Fibroblast of mammary gland (primary cell): Measurements from ENCODE around the gene CLDN16.
A peak's percentile ranks its signal among the peaks of the same experiment; 100 is the strongest.

Source experiments
- DNase-seq: peaks from one replicate; pipeline ENCODE4 v3.0.0-alpha.2; 2010; ENCODE audit warnings: low read depth
- H3K4me3 ChIP-seq: 2 replicates; pipeline ENCODE4 v1.5.1; 2011; ENCODE audit warnings: low read depth, mild to moderate bottlenecking, low read length, moderate library complexity; ENCODE audit not compliant: control insufficient read depth
- TF ChIP-seq, protein P1 (sequence below): conservative IDR thresholded peaks from 2 replicates; pipeline ENCODE4 v1.5.1; 2011; ENCODE audit warnings: low read depth, low read length, inconsistent platforms; ENCODE audit not compliant: control insufficient read depth, insufficient read depth

The CLDN16 gene

DNA sequence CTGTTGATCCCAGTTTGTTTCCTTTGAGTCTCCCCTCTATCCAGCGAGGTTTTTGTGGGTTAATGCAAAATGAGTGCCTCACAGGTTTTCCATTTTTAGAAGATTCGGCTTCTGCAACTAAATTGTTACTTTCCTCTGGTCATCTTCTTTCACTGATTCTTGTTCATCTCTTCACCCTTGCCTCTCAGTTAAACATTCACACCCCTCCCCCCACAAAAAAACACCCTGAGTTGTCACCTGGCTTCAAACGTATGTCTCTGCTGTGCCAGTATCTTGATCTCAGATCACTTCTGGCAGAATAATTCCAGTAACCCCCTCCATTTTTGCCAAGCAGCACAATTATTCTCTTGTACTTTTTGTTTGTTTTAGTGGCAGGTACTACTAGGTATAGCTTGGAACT lies 12.3 kb upstream of the CLDN16 start:
- TF ChIP-seq, protein P1, sequence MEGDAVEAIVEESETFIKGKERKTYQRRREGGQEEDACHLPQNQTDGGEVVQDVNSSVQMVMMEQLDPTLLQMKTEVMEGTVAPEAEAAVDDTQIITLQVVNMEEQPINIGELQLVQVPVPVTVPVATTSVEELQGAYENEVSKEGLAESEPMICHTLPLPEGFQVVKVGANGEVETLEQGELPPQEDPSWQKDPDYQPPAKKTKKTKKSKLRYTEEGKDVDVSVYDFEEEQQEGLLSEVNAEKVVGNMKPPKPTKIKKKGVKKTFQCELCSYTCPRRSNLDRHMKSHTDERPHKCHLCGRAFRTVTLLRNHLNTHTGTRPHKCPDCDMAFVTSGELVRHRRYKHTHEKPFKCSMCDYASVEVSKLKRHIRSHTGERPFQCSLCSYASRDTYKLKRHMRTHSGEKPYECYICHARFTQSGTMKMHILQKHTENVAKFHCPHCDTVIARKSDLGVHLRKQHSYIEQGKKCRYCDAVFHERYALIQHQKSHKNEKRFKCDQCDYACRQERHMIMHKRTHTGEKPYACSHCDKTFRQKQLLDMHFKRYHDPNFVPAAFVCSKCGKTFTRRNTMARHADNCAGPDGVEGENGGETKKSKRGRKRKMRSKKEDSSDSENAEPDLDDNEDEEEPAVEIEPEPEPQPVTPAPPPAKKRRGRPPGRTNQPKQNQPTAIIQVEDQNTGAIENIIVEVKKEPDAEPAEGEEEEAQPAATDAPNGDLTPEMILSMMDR: no peak
- DNase-seq: no peak
- H3K4me3 ChIP-seq: no peak overlapping the region

GRCh38 chr3:190378240-190378891 lies 9.6 kb upstream of the CLDN16 start:
- DNase-seq: peak; percentile 99
- TF ChIP-seq, protein P1: no peak
- H3K4me3 ChIP-seq: no peak overlapping the region

GRCh38 chr3:190380184-190380583 lies 7.8 kb upstream of the CLDN16 start:
- TF ChIP-seq, protein P1: no peak
- no peak for DNase-seq
- no peak overlapping the region for H3K4me3 ChIP-seq

DNA sequence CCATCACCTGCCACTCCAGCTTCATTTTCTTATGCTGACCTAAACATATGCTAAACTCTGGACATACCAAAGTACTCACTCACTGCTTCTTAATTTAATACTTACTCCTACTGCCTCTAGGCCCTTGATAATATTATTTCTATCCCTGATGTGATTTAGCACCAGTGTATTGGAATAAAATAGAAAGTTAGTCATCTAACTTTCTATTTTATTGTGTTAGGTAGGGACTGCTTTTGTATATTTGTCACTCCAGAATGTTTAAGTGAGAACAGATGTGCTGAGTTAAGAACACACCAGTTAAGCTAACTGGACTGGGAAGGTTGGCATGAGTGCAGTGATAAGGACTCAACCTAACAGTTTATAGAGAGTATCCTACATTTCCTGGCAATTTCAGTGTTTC lies 6.5 kb upstream of the CLDN16 start:
- DNase-seq: peak; percentile 76
- TF ChIP-seq, protein P1: no peak

DNA sequence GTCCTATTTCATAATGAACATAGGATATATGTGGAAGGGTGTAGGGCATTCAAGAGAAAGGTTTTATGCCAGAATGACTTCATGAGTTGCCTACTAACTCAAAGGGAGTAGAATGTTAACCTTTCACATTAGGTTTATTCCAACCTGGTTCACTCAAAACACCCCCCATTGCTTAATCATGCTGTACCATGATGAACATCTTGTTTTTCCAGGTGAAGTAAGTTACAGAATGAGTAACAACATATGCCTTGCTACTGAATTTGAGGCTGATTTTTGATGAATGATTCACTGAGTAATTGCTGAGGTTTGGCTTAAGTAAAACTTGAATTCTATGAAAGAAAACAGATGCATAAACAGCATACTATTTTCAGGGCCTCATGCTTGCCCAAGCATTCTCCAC lies 5.9 kb upstream of the CLDN16 start:
- H3K4me3 ChIP-seq: no peak overlapping the region
- DNase-seq: peak; percentile 96
- TF ChIP-seq, protein P1: no peak

More for the DNA sequence above, 6.5 kb upstream of the CLDN16 start:
- H3K4me3 ChIP-seq: no peak overlapping the region

GRCh38 chr3:190384309-190384756 lies 3.6 kb upstream of the CLDN16 start:
- H3K4me3 ChIP-seq: no peak overlapping the region
- TF ChIP-seq, protein P1: peak; percentile 52
- peak; percentile 69 for DNase-seq
